Measurements from ENCODE around the gene MINDY4.

Gene MINDY4

DNA sequence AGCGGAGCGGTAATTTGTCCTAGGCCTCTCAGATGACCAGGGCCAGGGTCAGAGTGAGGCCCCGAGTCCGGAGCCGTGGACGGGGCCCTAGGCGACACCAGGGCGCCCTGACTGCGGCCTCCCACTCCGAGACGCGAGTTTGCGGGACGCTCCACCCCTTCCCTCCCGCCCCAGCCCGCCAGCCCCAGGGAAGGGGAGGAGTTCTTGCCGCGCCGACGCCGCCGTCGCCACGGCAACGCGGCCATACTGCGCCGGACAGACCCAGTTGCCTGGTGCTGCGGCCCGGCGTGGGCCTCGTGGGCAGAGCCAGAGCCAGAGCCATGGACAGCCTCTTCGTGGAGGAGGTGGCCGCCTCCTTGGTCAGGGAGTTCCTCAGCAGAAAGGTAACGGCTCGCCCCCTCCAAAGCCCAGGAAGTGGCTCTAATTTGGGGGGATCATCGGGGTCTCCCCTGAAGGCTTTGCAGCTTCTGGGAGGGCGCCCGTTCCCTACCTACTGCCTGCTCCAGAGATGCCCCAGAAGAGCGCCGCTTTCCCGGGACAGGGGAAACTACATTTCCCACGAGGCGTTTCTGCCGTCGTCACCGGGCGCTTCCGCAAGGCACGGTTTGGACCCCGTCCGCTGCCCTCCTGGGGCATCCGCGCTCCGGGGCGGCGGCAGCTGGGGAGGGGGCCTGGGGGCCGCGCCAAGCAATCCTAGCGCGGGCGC lies at the start of gene MINDY4:
MINDY4 (plus strand) TSS at position 244 of the 706 bp plus-strand sequence; CDS start at position 321, 77 bp downstream.
- H3K36me3 Mint-ChIP-seq = no peaks in the 10 kb centered on the region

GRCh38 chr7:30722187-30722586 lies 49.0 kb upstream of the MINDY4 start:
- no peak overlapping the region for H3K4me3 Mint-ChIP-seq
- H3K9me3 Mint-ChIP-seq (ENCODE audit: low read depth) = peaks cover 20% of the 10 kb centered on the region
- no peaks in the 10 kb centered on the region for H3K27me3 Mint-ChIP-seq

More for the DNA sequence above, at the start of gene MINDY4:
- Mint-ChIP-seq H3K27me3 (no peaks in the 10 kb centered on the region), H3K27ac (peak within 1 kb of the TSS; percentile 93), H3K4me3 (peak within 1 kb of the TSS; percentile 93), H3K4me1 (ENCODE audit: low read depth) (peaks cover 11% of the 10 kb centered on the region), H3K9me3 (ENCODE audit: low read depth) (no peaks in the 10 kb centered on the region)

DNA sequence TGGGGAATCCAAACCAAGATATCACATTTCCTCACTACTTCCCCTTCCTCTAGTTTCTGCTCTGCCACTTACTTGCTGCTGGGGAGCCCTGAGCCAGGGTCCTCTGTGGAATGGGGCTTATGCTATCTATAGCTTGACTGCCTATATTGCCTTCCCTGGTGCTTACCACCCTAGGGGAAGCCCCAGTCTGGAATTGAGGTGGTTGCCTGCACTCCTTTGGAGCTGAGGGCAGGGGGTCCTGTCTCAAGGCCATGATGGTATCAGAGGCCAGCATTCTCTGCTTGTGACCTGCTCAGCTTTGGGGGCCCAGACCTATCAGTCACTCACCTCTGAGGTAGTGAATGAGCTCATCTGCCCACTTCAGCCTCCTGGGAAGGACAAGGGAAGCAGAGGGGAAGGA lies 48.5 kb upstream of the MINDY4 start:
- no peak overlapping the region for H3K27ac Mint-ChIP-seq
- no peak overlapping the region for H3K4me3 Mint-ChIP-seq
- H3K9me3 Mint-ChIP-seq (ENCODE audit: low read depth) = peaks cover 18% of the 10 kb centered on the region
- H3K4me1 Mint-ChIP-seq (ENCODE audit: low read depth) = peaks cover 34% of the 10 kb centered on the region
- peaks cover 28% of the 10 kb centered on the region for H3K36me3 Mint-ChIP-seq
- no peaks in the 10 kb centered on the region for H3K27me3 Mint-ChIP-seq

More at GRCh38 chr7:30722187-30722586, 49.0 kb upstream of the MINDY4 start:
- no peak overlapping the region for H3K27ac Mint-ChIP-seq
- H3K36me3 Mint-ChIP-seq = peaks cover 30% of the 10 kb centered on the region
- H3K4me1 Mint-ChIP-seq (ENCODE audit: low read depth) = peaks cover 29% of the 10 kb centered on the region

- Mint-ChIP-seq H3K4me3 (no peak overlapping the region), H3K27ac (no peak overlapping the region), H3K4me1 (ENCODE audit: low read depth) (peaks cover 45% of the 10 kb centered on the region), H3K9me3 (ENCODE audit: low read depth) (peaks cover 7% of the 10 kb centered on the region), H3K27me3 (no peaks in the 10 kb centered on the region), H3K36me3 (peaks cover 17% of the 10 kb centered on the region)
These were observed 47.4 kb upstream of the MINDY4 start for GRCh38 chr7:30723776-30724175.

GRCh38 chr7:30726296-30727006 lies 44.8 kb upstream of the MINDY4 start:
- Mint-ChIP-seq H3K27me3 (no peaks in the 10 kb centered on the region), H3K4me1 (ENCODE audit: low read depth) (peaks cover 68% of the 10 kb centered on the region), H3K4me3 (peak overlapping the region; percentile 80), H3K36me3 (peaks cover 2% of the 10 kb centered on the region), H3K27ac (peak overlapping the region; percentile 94), H3K9me3 (ENCODE audit: low read depth) (no peaks in the 10 kb centered on the region)

DNA sequence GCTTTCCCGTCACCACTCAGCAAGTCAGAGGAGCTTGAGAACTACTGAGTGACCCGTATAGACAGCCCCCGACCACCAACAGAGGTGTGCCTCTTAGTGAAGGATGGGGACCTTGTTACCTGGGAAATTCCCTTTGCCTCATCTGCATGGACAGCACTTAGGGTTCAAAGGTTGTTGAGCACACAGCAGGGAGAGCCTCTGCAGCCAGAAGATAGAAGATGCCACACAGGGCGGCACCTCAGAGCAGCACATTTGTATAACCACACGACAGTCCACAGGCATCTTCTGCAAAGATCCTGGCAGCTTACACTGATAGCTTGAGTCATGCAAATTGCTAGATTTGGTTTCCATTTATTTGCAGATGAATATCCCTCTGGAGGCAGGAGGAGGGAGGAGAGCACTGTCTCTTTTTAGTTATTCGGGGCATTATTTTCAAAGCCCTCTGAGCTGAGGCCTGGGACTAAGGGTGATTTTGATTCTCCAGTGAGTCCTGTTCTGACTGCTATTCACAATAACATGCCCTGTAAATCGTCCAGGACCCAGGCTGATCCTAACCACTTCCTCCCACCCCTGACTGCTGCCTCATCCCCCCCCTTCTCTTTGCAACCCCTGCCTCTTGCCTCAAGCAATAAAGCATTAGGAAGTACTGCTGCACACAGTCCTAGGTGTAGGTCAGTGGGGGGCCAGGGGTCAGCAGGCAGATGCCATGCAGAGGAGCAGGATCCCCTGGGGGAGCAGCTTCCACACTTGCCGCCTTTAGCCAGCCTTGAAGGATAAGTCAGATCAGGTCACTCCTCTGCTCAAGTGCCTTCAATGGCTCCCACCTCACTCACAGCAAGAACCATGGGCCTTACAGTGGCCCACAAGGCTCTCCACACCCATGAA lies 43.9 kb upstream of the MINDY4 start:
- no peaks in the 10 kb centered on the region for H3K9me3 Mint-ChIP-seq (ENCODE audit: low read depth)
- peak overlapping the region; percentile 80 for H3K4me3 Mint-ChIP-seq
- peak overlapping the region; percentile 94 for H3K27ac Mint-ChIP-seq
- peaks cover under 1% of the 10 kb centered on the region for H3K36me3 Mint-ChIP-seq
- no peaks in the 10 kb centered on the region for H3K27me3 Mint-ChIP-seq
- H3K4me1 Mint-ChIP-seq (ENCODE audit: low read depth) = peaks cover 74% of the 10 kb centered on the region

- Mint-ChIP-seq H3K4me1 (ENCODE audit: low read depth) (peaks cover 75% of the 10 kb centered on the region), H3K9me3 (ENCODE audit: low read depth) (no peaks in the 10 kb centered on the region), H3K27ac (peak overlapping the region; percentile 17), H3K4me3 (no peak overlapping the region), H3K27me3 (no peaks in the 10 kb centered on the region), H3K36me3 (no peaks in the 10 kb centered on the region)
These were observed 42.6 kb upstream of the MINDY4 start for GRCh38 chr7:30728591-30729100.

DNA sequence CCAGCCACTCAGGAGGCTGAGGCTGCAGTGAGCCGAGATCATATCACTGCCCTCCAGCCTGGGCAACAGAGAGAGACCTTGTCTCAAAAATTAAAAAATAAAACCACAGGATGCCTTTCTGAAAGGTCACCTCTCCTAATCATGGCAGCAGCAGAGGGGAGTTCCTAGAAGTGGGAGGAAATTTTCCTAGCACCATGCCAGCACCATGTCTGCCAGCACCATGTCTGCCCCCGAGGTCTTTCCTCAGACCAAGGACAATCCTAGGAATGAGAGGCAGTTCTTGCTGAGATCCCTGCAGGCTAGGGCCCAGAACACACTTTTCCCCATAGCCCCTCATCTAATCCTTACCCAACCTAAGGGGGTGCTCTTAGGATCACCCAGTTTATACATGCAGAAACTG lies 41.6 kb upstream of the MINDY4 start:
- H3K4me1 Mint-ChIP-seq (ENCODE audit: low read depth) = peaks cover 73% of the 10 kb centered on the region
- no peaks in the 10 kb centered on the region for H3K36me3 Mint-ChIP-seq
- no peaks in the 10 kb centered on the region for H3K9me3 Mint-ChIP-seq (ENCODE audit: low read depth)
- no peaks in the 10 kb centered on the region for H3K27me3 Mint-ChIP-seq
- H3K27ac Mint-ChIP-seq = no peak overlapping the region
- H3K4me3 Mint-ChIP-seq = no peak overlapping the region

GRCh38 chr7:30730097-30730496 lies 41.1 kb upstream of the MINDY4 start:
- Mint-ChIP-seq H3K4me3 (no peak overlapping the region), H3K4me1 (ENCODE audit: low read depth) (peaks cover 72% of the 10 kb centered on the region), H3K27ac (no peak overlapping the region), H3K9me3 (ENCODE audit: low read depth) (no peaks in the 10 kb centered on the region), H3K27me3 (no peaks in the 10 kb centered on the region), H3K36me3 (no peaks in the 10 kb centered on the region)

DNA sequence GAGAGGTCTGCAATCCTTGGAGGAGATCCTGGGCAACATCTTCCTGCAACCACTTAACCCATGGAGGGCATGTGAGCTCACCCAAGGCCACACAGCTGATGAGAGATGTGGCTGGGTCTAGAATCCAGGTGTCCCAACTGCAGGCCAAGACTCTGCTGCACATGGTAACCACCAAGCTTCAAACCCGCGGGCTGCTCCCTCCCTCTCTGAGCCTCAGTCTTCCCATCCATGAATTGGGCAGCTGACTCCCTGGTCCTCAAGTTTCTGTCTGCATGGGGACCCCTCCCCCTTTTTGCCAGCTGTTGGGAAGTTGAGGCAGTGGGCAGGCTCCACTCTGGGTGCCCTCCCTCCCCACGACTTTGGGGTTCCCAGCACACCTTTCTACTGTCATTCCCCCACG lies 40.2 kb upstream of the MINDY4 start:
- Mint-ChIP-seq H3K27ac (no peak overlapping the region), H3K4me3 (peak overlapping the region; percentile 22), H3K9me3 (ENCODE audit: low read depth) (no peaks in the 10 kb centered on the region), H3K4me1 (ENCODE audit: low read depth) (peaks cover 64% of the 10 kb centered on the region), H3K27me3 (no peaks in the 10 kb centered on the region), H3K36me3 (no peaks in the 10 kb centered on the region)

- Mint-ChIP-seq H3K27ac (no peak overlapping the region), H3K9me3 (ENCODE audit: low read depth) (no peaks in the 10 kb centered on the region), H3K27me3 (no peaks in the 10 kb centered on the region), H3K4me1 (ENCODE audit: low read depth) (peaks cover 58% of the 10 kb centered on the region), H3K36me3 (no peaks in the 10 kb centered on the region), H3K4me3 (peak overlapping the region; percentile 22)
These were observed 39.6 kb upstream of the MINDY4 start for GRCh38 chr7:30731581-30731980.

DNA sequence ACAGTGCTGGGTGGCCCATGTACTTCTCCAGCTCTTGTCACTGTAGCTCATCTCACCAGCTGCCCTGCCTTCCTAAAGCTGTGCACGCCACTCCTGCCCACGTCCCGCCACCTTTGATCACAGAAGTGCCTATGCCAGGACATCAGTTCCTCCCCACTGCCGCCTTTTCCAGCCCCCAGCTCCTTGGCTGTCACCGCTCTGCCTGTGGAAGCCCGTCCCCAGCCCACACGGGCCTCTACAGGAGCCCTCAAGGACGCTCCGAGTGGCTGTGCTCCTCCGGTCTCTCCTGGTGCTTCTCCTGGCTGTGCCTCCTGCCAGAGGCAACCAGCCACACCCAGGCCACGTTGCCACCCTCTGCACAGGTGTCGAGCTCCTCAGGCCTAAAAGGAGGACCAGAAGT lies 38.6 kb upstream of the MINDY4 start:
- Mint-ChIP-seq H3K4me3 (no peak overlapping the region), H3K36me3 (no peaks in the 10 kb centered on the region), H3K27me3 (no peaks in the 10 kb centered on the region), H3K4me1 (ENCODE audit: low read depth) (peaks cover 54% of the 10 kb centered on the region), H3K9me3 (ENCODE audit: low read depth) (no peaks in the 10 kb centered on the region), H3K27ac (no peak overlapping the region)

GRCh38 chr7:30733216-30733615 lies 38.0 kb upstream of the MINDY4 start:
- Mint-ChIP-seq H3K4me1 (ENCODE audit: low read depth) (peaks cover 54% of the 10 kb centered on the region), H3K36me3 (no peaks in the 10 kb centered on the region), H3K27ac (no peak overlapping the region), H3K4me3 (no peak overlapping the region), H3K27me3 (no peaks in the 10 kb centered on the region), H3K9me3 (ENCODE audit: low read depth) (no peaks in the 10 kb centered on the region)

- Mint-ChIP-seq H3K36me3 (no peaks in the 10 kb centered on the region), H3K4me3 (no peak overlapping the region), H3K27me3 (no peaks in the 10 kb centered on the region), H3K27ac (no peak overlapping the region), H3K9me3 (ENCODE audit: low read depth) (no peaks in the 10 kb centered on the region), H3K4me1 (ENCODE audit: low read depth) (peaks cover 54% of the 10 kb centered on the region)
These were observed 37.5 kb upstream of the MINDY4 start for GRCh38 chr7:30733691-30734090.

GRCh38 chr7:30734497-30734896 lies 36.7 kb upstream of the MINDY4 start:
- Mint-ChIP-seq H3K4me3 (no peak overlapping the region), H3K4me1 (ENCODE audit: low read depth) (peaks cover 54% of the 10 kb centered on the region), H3K36me3 (no peaks in the 10 kb centered on the region), H3K27me3 (no peaks in the 10 kb centered on the region), H3K27ac (no peak overlapping the region), H3K9me3 (ENCODE audit: low read depth) (no peaks in the 10 kb centered on the region)
